OCI-LY3 (cell line): Measurements from ENCODE around the gene METTL1.

Experiments used
- H2AFZ ChIP-seq: fragments of 200-600, 300-600 bp; shearing (Covaris generic); 2 replicates; pipeline ENCODE4 v1.6.0; 2014; ENCODE audit warnings: antibody characterized with exemption, low read depth, low read length
- H3K27ac ChIP-seq: fragments of 200-600, 300-600 bp; sonication (generic); 2 replicates; pipeline ENCODE4 v1.5.1; 2014; ENCODE audit warnings: mild to moderate bottlenecking, low read length, moderate library complexity, mixed read lengths
- H3K27me3 ChIP-seq: fragments of 200-600, 300-600 bp; sonication (generic); 2 replicates; pipeline ENCODE4 v1.6.1; 2014; ENCODE audit warnings: low read depth, low read length, mixed read lengths
- H3K36me3 ChIP-seq: fragments of 200-600, 300-600 bp; sonication (generic); replicated peaks from 2 replicates; pipeline ENCODE3; 2014; ENCODE audit warnings: low read depth, low read length, mixed read lengths
- H3K4me1 ChIP-seq: fragments of 300-600, 200-600 bp; sonication (generic); 2 replicates; pipeline ENCODE4 v1.6.1; 2014; ENCODE audit warnings: low read length, mixed read lengths
- H3K4me2 ChIP-seq: fragments of 200-600, 300-600 bp; sonication (generic); 2 replicates; pipeline ENCODE4 v1.6.1; 2014; ENCODE audit warnings: low read length, mixed read lengths
- H3K4me3 ChIP-seq: fragments of 300-600, 200-600 bp; sonication (generic); 2 replicates; pipeline ENCODE4 v1.5.1; 2014; ENCODE audit warnings: antibody characterized with exemption, mild to moderate bottlenecking, low read length, moderate library complexity
- H3K79me2 ChIP-seq: fragments of 300-600, 200-600 bp; shearing (Covaris generic); 2 replicates; pipeline ENCODE4 v1.6.1; 2014; ENCODE audit warnings: mild to moderate bottlenecking, low read length, mixed read lengths
- H3K9ac ChIP-seq: fragments of 300-600, 200-600 bp; shearing (Covaris generic); 2 replicates; pipeline ENCODE4 v1.6.0; 2014; ENCODE audit warnings: mild to moderate bottlenecking, low read length, moderate library complexity
- H3K9me3 ChIP-seq: fragments of 200-600, 300-600 bp; shearing (Covaris generic); 2 replicates; pipeline ENCODE4 v1.6.1; 2014; ENCODE audit warnings: low read length, mixed read lengths; ENCODE audit not compliant: insufficient read depth
- H4K20me1 ChIP-seq: fragments of 200-600, 300-600 bp; sonication (generic); 2 replicates; pipeline ENCODE4 v1.6.1; 2016; ENCODE audit warnings: low read length, mixed read lengths; ENCODE audit not compliant: insufficient read depth
- CTCF ChIP-seq: fragments of 200-600, 300-600 bp; sonication (generic); IDR thresholded peaks from 2 replicates; pipeline ENCODE4 v1.5.1; 2014; ENCODE audit warnings: antibody characterized with exemption, low read length, low read depth
- EZH2phosphoT487 ChIP-seq: fragments of 200-600 bp; shearing (Covaris generic); IDR thresholded peaks from 2 replicates; pipeline ENCODE4 v1.6.1; 2018; ENCODE audit warnings: antibody characterized with exemption, mixed run types, low read depth

The METTL1 gene

GRCh38 chr12:57727758-57728395, 44.0 kb downstream of the METTL1 start:
- Histone ChIP-seq H3K27me3 (no peaks in the 10 kb centered on the region), H3K9ac (no peak overlapping the region), H3K36me3 (peaks cover 23% of the 10 kb centered on the region), H3K79me2 (no peaks in the 10 kb centered on the region), H3K4me1 (no peaks in the 10 kb centered on the region), H3K4me2 (no peak overlapping the region), H3K4me3 (no peak overlapping the region), H3K9me3 (no peaks in the 10 kb centered on the region), H3K27ac (no peak overlapping the region), H2AFZ (no peak overlapping the region), H4K20me1 (no peaks in the 10 kb centered on the region)
- TF ChIP-seq EZH2phosphoT487 (no peak), CTCF (no peak)

GRCh38 chr12:57726884-57727757, 44.8 kb downstream of the METTL1 start:
- Histone ChIP-seq H3K4me2 (no peak overlapping the region), H3K36me3 (peaks cover 23% of the 10 kb centered on the region), H4K20me1 (no peaks in the 10 kb centered on the region), H3K9ac (no peak overlapping the region), H3K9me3 (no peaks in the 10 kb centered on the region), H3K4me1 (no peaks in the 10 kb centered on the region), H3K27ac (no peak overlapping the region), H2AFZ (no peak overlapping the region), H3K4me3 (no peak overlapping the region), H3K79me2 (no peaks in the 10 kb centered on the region), H3K27me3 (no peaks in the 10 kb centered on the region)
- no peak for TF ChIP-seq EZH2phosphoT487
- TF ChIP-seq CTCF: no peak

- peaks cover 22% of the 10 kb centered on the region for H3K36me3 ChIP-seq
- H3K4me3 ChIP-seq: no peak overlapping the region
- H3K79me2 ChIP-seq: no peaks in the 10 kb centered on the region
- no peak overlapping the region for H3K27ac ChIP-seq
- no peaks in the 10 kb centered on the region for H4K20me1 ChIP-seq
- no peak overlapping the region for H3K4me2 ChIP-seq
- no peak overlapping the region for H3K9ac ChIP-seq
- H3K27me3 ChIP-seq: no peaks in the 10 kb centered on the region
- H2AFZ ChIP-seq: no peak overlapping the region
- TF ChIP-seq CTCF (peak; percentile 23), EZH2phosphoT487 (no peak)
- no peaks in the 10 kb centered on the region for H3K9me3 ChIP-seq
- H3K4me1 ChIP-seq: no peaks in the 10 kb centered on the region
Measured at GRCh38 chr12:57726151-57726883, 45.6 kb downstream of the METTL1 start.

- H3K4me2 ChIP-seq: no peak overlapping the region
- H3K4me1 ChIP-seq: no peaks in the 10 kb centered on the region
- H3K9ac ChIP-seq: no peak overlapping the region
- no peak overlapping the region for H2AFZ ChIP-seq
- H3K4me3 ChIP-seq: no peak overlapping the region
- no peaks in the 10 kb centered on the region for H3K79me2 ChIP-seq
- no peak overlapping the region for H3K27ac ChIP-seq
- TF ChIP-seq EZH2phosphoT487: no peak
- TF ChIP-seq CTCF: no peak
- H3K9me3 ChIP-seq: no peaks in the 10 kb centered on the region
- peaks cover 23% of the 10 kb centered on the region for H3K36me3 ChIP-seq
- no peaks in the 10 kb centered on the region for H4K20me1 ChIP-seq
- no peaks in the 10 kb centered on the region for H3K27me3 ChIP-seq
Measured at GRCh38 chr12:57725851-57726150, 46.1 kb downstream of the METTL1 start.
